Stimulated activated CD8-positive, alpha-beta memory T cell treated with anti-CD3 and anti-CD28 coated beads, Interleukin-12 subunit alpha, Interleukin-12 subunit beta, amount 100 ng/mL, for 1 hour (primary cell): Measurements from ENCODE around the gene PSMA7.
"Not testable (repeated sequence)": the region's sequence is repeated elsewhere in the genome, so short reads cannot be mapped to it uniquely, and the experiment has no call there.

Experiments used
- DNase-seq: peaks from one replicate; pipeline ENCODE4 v3.0.0-alpha.2; 2020; ENCODE audit warnings: low read depth

PSMA7 gene

GRCh38 chr20:62155428-62156253 lies 12.4 kb upstream of the PSMA7 start:
- no peak for DNase-seq

GRCh38 chr20:62151835-62152364 lies 8.7 kb upstream of the PSMA7 start:
- no peak for DNase-seq

GRCh38 chr20:62151225-62151624 lies 8.0 kb upstream of the PSMA7 start:
- DNase-seq = no peak

- DNase-seq = no peak
These were observed 7.0 kb upstream of the PSMA7 start for GRCh38 chr20:62150310-62150575.

- no peak for DNase-seq
These were observed 6.5 kb upstream of the PSMA7 start for GRCh38 chr20:62149532-62150309.

GRCh38 chr20:62148908-62149314 lies 5.7 kb upstream of the PSMA7 start:
- no peak for DNase-seq

- not testable (repeated sequence) for DNase-seq
These were observed 5.2 kb upstream of the PSMA7 start for GRCh38 chr20:62148383-62148782.

- DNase-seq = no peak
These were observed 4.3 kb upstream of the PSMA7 start for GRCh38 chr20:62147528-62147927.

GRCh38 chr20:62147125-62147524 lies 3.9 kb upstream of the PSMA7 start:
- no peak for DNase-seq

GRCh38 chr20:62146019-62146755 lies 3.0 kb upstream of the PSMA7 start:
- DNase-seq = no peak

- no peak for DNase-seq
These were observed 2.5 kb upstream of the PSMA7 start for GRCh38 chr20:62145688-62146018.

- DNase-seq = no peak
These were observed 997 bp upstream of the PSMA7 start for GRCh38 chr20:62143957-62144825.

- no peak for DNase-seq
These were observed 728 bp downstream of the PSMA7 start for GRCh38 chr20:62142252-62143080.

- DNase-seq = no peak
These were observed 1.6 kb downstream of the PSMA7 start for GRCh38 chr20:62141397-62142251.

- DNase-seq = no peak
These were observed 2.2 kb downstream of the PSMA7 start for GRCh38 chr20:62141043-62141396.

GRCh38 chr20:62139636-62140035 lies 3.6 kb downstream of the PSMA7 start:
- no peak for DNase-seq

GRCh38 chr20:62138912-62139311 lies 4.3 kb downstream of the PSMA7 start:
- no peak for DNase-seq

- DNase-seq = no peak
These were observed 5.0 kb downstream of the PSMA7 start for GRCh38 chr20:62138204-62138543.

- no peak for DNase-seq
These were observed 5.6 kb downstream of the PSMA7 start for GRCh38 chr20:62137478-62138203.

GRCh38 chr20:62137092-62137384 lies 6.2 kb downstream of the PSMA7 start:
- no peak for DNase-seq
